Measurements from ENCODE around the gene PLA1A. TPM values are rescaled to one million over a fixed set of nuclear protein-coding genes. Genes with fewer than 3 reads are reported as not detected.

Gene PLA1A, protein sequence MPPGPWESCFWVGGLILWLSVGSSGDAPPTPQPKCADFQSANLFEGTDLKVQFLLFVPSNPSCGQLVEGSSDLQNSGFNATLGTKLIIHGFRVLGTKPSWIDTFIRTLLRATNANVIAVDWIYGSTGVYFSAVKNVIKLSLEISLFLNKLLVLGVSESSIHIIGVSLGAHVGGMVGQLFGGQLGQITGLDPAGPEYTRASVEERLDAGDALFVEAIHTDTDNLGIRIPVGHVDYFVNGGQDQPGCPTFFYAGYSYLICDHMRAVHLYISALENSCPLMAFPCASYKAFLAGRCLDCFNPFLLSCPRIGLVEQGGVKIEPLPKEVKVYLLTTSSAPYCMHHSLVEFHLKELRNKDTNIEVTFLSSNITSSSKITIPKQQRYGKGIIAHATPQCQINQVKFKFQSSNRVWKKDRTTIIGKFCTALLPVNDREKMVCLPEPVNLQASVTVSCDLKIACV
- under 0.01 and 0.96 TPM in 2 replicates for total RNA-seq

DNA sequence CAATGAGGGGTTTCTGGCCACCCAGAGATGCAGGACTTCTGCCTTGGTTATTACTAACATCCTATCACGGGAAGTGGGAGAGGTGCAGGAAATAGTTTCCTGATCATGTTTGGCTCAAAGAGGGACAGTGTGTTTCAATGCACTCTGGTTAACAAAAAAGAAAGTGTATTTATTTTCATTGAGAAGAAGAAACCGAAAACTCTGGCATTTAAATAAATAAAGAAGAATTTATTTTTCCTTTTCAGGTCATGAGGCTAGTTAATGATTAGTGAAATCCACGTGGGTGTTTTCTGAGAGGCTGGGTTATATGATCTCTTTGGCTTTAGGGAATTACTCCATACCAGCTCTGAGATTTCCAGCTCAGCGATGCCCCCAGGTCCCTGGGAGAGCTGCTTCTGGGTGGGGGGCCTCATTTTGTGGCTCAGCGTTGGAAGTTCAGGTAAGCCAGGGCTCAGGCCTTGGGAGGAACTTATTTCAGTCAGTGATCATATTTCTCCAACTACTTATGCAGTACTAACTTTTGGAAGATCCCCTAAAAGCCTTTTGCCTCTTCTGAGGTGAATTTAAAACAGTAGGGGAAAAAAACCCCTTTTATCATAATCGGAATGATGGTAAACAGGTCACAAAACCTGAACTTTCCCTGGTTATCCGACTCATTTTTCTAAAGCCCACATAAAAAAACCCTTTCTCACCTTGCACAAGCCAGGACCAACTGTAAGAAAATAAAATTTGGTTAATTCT lies at the start of gene PLA1A:
TSS of gene PLA1A (plus strand) at position 338 of the 741 bp plus-strand sequence. CDS start at position 367, 29 bp downstream.

GRCh38 chr3:119559441-119559963 lies 38.2 kb upstream of the PLA1A start, which contains the start of gene CD80:
Gene CD80, minus strand, starts transcription at chr3:119559614. Its CDS starts 1,886 bp downstream, at chr3:119557728.

DNA sequence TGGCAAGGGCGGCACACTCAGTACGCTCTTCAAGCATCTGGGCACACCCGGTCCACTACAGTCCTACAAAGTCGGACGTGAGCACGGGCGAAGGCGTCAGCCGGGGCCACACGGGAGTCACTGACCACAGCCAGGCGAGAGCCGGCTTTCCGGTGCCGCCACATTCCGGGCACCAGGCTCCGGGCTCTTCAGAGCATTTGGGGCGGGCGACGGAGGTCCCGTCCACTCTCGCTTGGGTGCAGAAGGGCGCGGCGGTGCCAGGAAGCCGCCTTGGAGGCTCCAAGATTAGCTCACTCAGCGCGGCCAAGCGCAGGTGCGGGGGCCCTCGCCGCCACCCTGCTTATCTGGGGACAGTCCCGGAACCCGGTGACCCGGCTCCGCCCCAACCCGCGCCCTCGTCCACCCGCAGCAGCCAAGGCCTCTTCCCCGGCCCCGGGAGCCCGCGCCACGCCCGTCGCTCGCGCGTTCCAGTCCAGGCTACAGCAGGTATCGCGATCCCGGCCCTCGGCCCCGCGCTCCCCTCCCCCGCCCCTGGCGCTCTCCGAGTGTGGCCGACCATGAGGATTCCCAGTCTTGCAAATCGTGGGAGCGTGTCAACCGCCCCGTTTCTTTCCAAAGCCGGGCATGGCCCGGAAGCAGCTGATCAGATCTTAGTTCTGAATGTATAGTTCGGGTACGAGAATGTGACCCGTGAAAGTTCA lies 18.2 kb upstream of the PLA1A start, which contains the start of gene ADPRH:
TSS of gene ADPRH (plus strand) at position 127 of the 701 bp plus-strand sequence. CDS start 2,678 bp downstream, outside the sequence.

DNA sequence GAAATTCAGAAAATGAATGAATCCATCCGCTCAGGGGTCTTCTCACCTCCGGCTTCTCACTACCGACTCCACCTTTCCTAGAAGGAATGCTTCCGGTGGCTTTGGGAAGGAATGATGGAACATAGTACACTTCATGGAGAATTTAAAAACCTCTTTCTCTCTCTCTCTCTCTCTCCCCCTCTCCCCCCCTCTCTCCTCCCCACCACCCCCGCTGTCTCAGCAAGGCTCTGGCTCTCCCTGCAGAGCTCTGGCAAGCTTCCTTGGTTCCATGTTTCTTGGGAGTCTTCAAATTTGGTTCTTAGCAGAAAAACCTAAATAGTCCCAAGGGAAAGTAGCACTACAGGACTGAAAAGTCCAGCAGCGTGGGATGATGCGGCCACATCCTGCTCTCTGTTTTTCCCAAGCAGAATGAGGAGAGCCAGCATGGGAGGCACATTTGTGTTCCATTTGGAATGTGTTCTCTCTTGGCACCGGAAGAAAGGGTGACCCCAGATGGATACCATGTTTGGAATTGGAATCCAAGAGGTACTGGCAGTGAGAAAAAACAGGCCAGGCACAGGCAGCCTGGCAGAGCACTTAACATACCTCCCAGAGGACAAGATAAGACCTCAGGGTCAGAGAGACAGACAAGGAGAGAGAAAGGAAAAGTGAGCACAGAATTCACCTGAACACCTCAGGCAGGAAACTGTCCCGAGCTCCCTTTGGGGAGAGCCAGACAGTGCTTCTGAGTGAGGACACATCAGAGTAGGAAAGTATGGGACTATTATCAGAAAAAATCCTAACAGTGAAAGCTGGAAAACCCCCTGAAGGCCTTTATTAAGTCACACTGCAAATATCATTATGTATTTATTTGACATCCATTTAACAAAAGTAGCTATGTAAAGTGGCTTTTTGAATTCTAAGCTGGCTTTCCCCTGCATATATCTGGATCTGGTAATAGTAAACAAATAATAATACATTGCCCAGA lies 63.1 kb downstream of the PLA1A start, which contains the start of gene POPDC2:
TSS of gene POPDC2 (minus strand) at position 116 of the 967 bp plus-strand sequence. CDS start 166 bp downstream, outside the sequence.

DNA sequence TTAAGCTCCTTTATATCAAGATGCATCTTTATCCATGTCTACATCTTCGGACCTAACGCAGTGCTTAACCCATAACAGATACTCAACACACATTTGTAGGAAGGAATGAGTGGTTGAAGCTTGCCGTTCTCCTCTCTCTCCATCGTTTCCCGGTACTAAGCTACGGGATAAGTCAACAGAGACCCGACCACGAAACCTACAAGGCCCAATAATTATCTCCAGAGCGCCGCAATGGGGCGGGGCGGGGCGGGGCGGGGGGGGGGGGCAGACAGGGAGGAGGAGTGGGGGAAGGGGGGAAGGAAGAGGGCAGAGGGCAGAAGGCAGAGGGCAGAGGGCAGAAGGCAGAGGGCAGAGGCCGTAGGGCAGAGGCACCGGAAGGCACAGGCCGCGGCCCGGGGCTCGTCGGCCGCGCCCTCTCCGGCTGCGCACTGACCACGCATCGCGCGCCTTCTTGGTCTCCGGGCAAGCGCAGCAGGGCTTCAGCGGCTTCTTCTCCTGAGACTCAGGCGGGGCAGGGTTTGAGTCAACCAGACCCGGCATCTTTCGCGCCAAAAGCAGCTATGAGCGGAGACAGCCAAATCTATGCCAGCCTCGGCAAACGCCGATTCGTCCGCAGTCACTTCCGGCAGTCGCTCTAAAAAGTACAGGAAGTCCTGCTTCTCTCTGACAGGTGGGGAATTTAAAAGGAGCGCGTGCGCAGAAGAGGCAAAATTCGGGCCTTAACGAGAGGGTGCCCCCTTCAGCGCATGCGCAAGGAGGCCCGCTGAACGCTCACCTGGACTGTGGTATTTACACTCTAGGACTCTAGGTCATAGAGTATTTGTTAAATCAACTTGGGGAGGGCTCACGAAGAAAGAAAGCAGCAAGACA lies 79.3 kb downstream of the PLA1A start, which contains the start of gene COX17:
TSS of gene COX17 (minus strand) at position 636 of the 870 bp plus-strand sequence. CDS start at position 540, 96 bp downstream.

Other genes starting within 250 kb of the PLA1A start
- gene TMEM39A, start 134.3 kb upstream of the PLA1A start, total RNA-seq: 21.1 and 29.6 TPM in 2 replicates
- 18.1 and 19.2 TPM in 2 replicates for gene POGLUT1, start 128.9 kb upstream of the PLA1A start, total RNA-seq
- gene TIMMDC1, start 99.3 kb upstream of the PLA1A start, total RNA-seq: 45.5 and 57.3 TPM in 2 replicates
- gene CD80, start 38.3 kb upstream of the PLA1A start, total RNA-seq: under 0.01 TPM in 1 of 2 replicates, not detected in the other
- 1.1 and 1.7 TPM in 2 replicates for gene ADPRH, start 18.4 kb upstream of the PLA1A start, total RNA-seq
- not detected in 2 replicates for gene POPDC2, start 62.7 kb downstream of the PLA1A start, total RNA-seq
- gene COX17, start 79.5 kb downstream of the PLA1A start, total RNA-seq: 11.3 and 13.3 TPM in 2 replicates
- 0.48 TPM in 1 of 2 replicates, not detected in the other for gene CFAP91, start 105.1 kb downstream of the PLA1A start, total RNA-seq
- gene NR1I2, start 184.2 kb downstream of the PLA1A start, total RNA-seq: not detected in 2 replicates